ENCODE data around the gene TFF3. TPM values are rescaled to one million over a fixed set of nuclear protein-coding genes. Genes with fewer than 3 reads are reported as not detected.

The TFF3 gene
- total RNA-seq, 1 donor from 2014 or later: 257 TPM

- DNase-seq: no peak
Observed at GRCh38 chr21:42264245-42265195, 50.7 kb downstream of the TFF3 start.

GRCh38 chr21:42263591-42264131 is 51.5 kb downstream of the TFF3 start:
- peak; percentile 94 for DNase-seq

- peak; percentile 91 for DNase-seq
Observed at GRCh38 chr21:42262831-42263231, 52.4 kb downstream of the TFF3 start.

- no peak for DNase-seq
Observed at GRCh38 chr21:42261829-42262200, 53.4 kb downstream of the TFF3 start.

Other genes with a start within 250 kb of the TFF3 start
- not detected in 2 replicates for gene UMODL1, start 244.1 kb downstream of the TFF3 start, total RNA-seq
- 81.6 and 111 TPM in 2 replicates for gene ABCG1, start 96.3 kb downstream of the TFF3 start, total RNA-seq
- gene TFF2, start 35.6 kb upstream of the TFF3 start, total RNA-seq: not detected in 2 replicates
- gene TFF1, start 51.1 kb upstream of the TFF3 start, total RNA-seq: not detected in 2 replicates
- gene TMPRSS3, start 80.6 kb upstream of the TFF3 start, total RNA-seq: 0.05 TPM in 1 of 2 replicates, not detected in the other
- not detected in 2 replicates for gene UBASH3A, start 88.5 kb upstream of the TFF3 start, total RNA-seq
- not detected in 2 replicates for gene RSPH1, start 180.8 kb upstream of the TFF3 start, total RNA-seq
- 14.0 and 15.0 TPM in 2 replicates for gene SLC37A1, start 198.4 kb upstream of the TFF3 start, total RNA-seq